ENCODE data around the gene NDUFV1. TPM values are rescaled to one million over a fixed set of nuclear protein-coding genes. Genes with fewer than 3 reads are reported as not detected.
"Not testable (repeated sequence)": the region's sequence is repeated elsewhere in the genome, so short reads cannot be mapped to it uniquely, and the experiment has no call there.

Gene NDUFV1
- polyA plus RNA-seq, 1 of the 3 experiments (the other 2 are of a cell fraction) = 278 TPM

- Histone ChIP-seq H3F3A (replicated peaks; ENCODE audit: insufficient read depth) (no peaks in the 10 kb centered on the region), H3K27ac (ENCODE audit: low read depth in 2 of 2, low read length in 1 of 2) (no peak overlapping the region), H3K79me2 (ENCODE audit: insufficient read depth) (no peaks in the 10 kb centered on the region), H3K27me3 (ENCODE audit: insufficient read depth) (no peaks in the 10 kb centered on the region), H3K4me2 (no peak overlapping the region), H3K4me3 (ENCODE audit: low read depth in 2 of 2, low read length in 1 of 2) (no peak overlapping the region), H2AFZ (ENCODE audit: low read depth) (no peak overlapping the region), H3K9ac (no peak overlapping the region), H4K20me1 (ENCODE audit: insufficient read depth) (no peaks in the 10 kb centered on the region), H3K9me2 (no peaks in the 10 kb centered on the region), H3K4me1 (ENCODE audit: control insufficient read depth in 1 of 2, insufficient read depth in 2 of 2, low read depth in 1 of 2, low read length in 1 of 2) (no peaks in the 10 kb centered on the region; a peak in 1 of 4 replicates), H3K9me3 (no peaks in the 10 kb centered on the region), H3K36me3 (replicated peaks in 1 of 2; ENCODE audit: control insufficient read depth in 1 of 2, insufficient read depth in 2 of 2, low read length in 1 of 2) (no peaks in the 10 kb centered on the region)
- 78% methylated on average over 6 of the region's 6 CpGs for WGBS (ENCODE audit: low lambda C conversion rate)
- no peak for TF ChIP-seq FOXJ3 (CRISPR knock-in tag; IDR thresholded peaks at IDR 0.05)
- no peak for TF ChIP-seq REST (IDR thresholded peaks at IDR 0.05; ENCODE audit: low read depth, low read length)
- no peak for TF ChIP-seq GATA2 (CRISPR knock-in tag; IDR thresholded peaks at IDR 0.05)
- TF ChIP-seq YY1 (IDR thresholded peaks at IDR 0.05; ENCODE audit: low read depth) = no peak
- no peak for TF ChIP-seq MAX (IDR thresholded peaks at IDR 0.05; ENCODE audit: low read depth)
- no peak for TF ChIP-seq CTCF (IDR thresholded peaks at IDR 0.05)
- no peak for TF ChIP-seq RFX5 (IDR thresholded peaks at IDR 0.05; ENCODE audit: low read length)
- TF ChIP-seq USF1 (IDR thresholded peaks at IDR 0.05; ENCODE audit: borderline replicate concordance, low read depth) = no peak
- TF ChIP-seq IRF3 (IDR thresholded peaks at IDR 0.05; ENCODE audit: low read depth, low read length) = no peak
- no peak for TF ChIP-seq TCF12 (IDR thresholded peaks at IDR 0.05)
- TF ChIP-seq ZBTB33 (IDR thresholded peaks at IDR 0.05; ENCODE audit: borderline replicate concordance, low read depth) = no peak
- no peak for TF ChIP-seq ELF1 (IDR thresholded peaks at IDR 0.05)
- no peak for TF ChIP-seq EZH2phosphoT487 (IDR thresholded peaks at IDR 0.05; ENCODE audit: borderline replicate concordance, low read depth)
- ChIA-PET CTCF (interaction anchor here (1.5 to 17.8 kb wide), 2 partner anchors 16 to 23 kb away, joined by 3 to 308 read pairs; partner anchors contain the start of gene ACY3), POLR2A (no interaction called here)
- DNase-seq = no peak
Observed at GRCh38 chr11:67636962-67637361, 30.2 kb downstream of the NDUFV1 start.

- H3K36me3 ChIP-seq (replicated peaks in 1 of 2; ENCODE audit: control insufficient read depth in 1 of 2, insufficient read depth in 2 of 2, low read length in 1 of 2); H3F3A ChIP-seq (replicated peaks; ENCODE audit: insufficient read depth); H3K4me2 ChIP-seq; H3K9ac ChIP-seq; H3K27me3 ChIP-seq (ENCODE audit: insufficient read depth); H3K79me2 ChIP-seq (ENCODE audit: insufficient read depth); H3K4me3 ChIP-seq (ENCODE audit: low read depth in 2 of 2, low read length in 1 of 2); DNase-seq; H3K9me3 ChIP-seq; H3K9me2 ChIP-seq; H2AFZ ChIP-seq (ENCODE audit: low read depth); H4K20me1 ChIP-seq (ENCODE audit: insufficient read depth); POLR2A ChIA-PET; H3K27ac ChIP-seq (ENCODE audit: low read depth in 2 of 2, low read length in 1 of 2); H3K4me1 ChIP-seq (ENCODE audit: control insufficient read depth in 1 of 2, insufficient read depth in 2 of 2, low read depth in 1 of 2, low read length in 1 of 2): not testable (repeated sequence)
- CTCF ChIA-PET = interaction anchor here (17.8 kb wide), 1 partner anchor 16 kb away, joined by 308 read pairs; the partner anchor contains the start of gene ACY3
- 86% methylated on average over 3 of the region's 3 CpGs for WGBS (ENCODE audit: low lambda C conversion rate)
Observed at GRCh38 chr11:67637441-67637840, 30.7 kb downstream of the NDUFV1 start.
